ENCODE data around the gene MTMR2.

The MTMR2 gene

GRCh38 chr11:95792700-95793099, 131.2 kb downstream of the MTMR2 start:
- Mint-ChIP-seq H3K27ac (no peak overlapping the region), H3K36me3 (peaks cover 14% of the 10 kb centered on the region)
- ATAC-seq: no peak

DNA sequence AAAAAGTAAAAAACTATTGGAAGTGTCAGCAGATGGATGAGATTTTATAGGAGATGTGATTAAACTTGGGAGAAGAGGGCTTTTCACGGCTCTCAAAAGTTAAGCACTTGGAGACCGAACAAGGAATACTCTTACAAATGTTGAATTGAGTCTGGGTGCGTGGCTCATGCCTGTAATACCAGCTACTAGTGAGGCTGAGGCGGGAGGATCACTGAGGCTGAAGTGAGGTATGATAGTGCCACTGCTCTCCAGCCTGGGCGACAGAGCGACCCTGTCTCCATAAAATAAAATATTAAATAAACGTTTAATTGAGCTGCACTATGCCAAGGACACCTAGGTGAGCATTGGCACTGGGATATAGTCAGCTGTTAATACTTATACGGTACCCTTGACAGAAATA, 131.7 kb downstream of the MTMR2 start:
- Mint-ChIP-seq H3K4me1 (peaks cover 49% of the 10 kb centered on the region), H3K4me3 (peak overlapping the region; percentile 90), H3K27ac (peak overlapping the region; percentile 97), H3K27me3 (no peaks in the 10 kb centered on the region), H3K36me3 (peaks cover 14% of the 10 kb centered on the region), H3K9me3 (no peaks in the 10 kb centered on the region)
- ATAC-seq: no peak

More at GRCh38 chr11:95792700-95793099, 131.2 kb downstream of the MTMR2 start:
- H3K4me3 Mint-ChIP-seq: no peak overlapping the region
- H3K4me1 Mint-ChIP-seq: peaks cover 47% of the 10 kb centered on the region
- H3K9me3 Mint-ChIP-seq: no peaks in the 10 kb centered on the region
- no peaks in the 10 kb centered on the region for H3K27me3 Mint-ChIP-seq

GRCh38 chr11:95791709-95792033, 132.2 kb downstream of the MTMR2 start:
- H3K4me3 Mint-ChIP-seq: peak overlapping the region; percentile 90
- H3K4me1 Mint-ChIP-seq: peaks cover 49% of the 10 kb centered on the region
- peak overlapping the region; percentile 97 for H3K27ac Mint-ChIP-seq
- ATAC-seq: no peak
- H3K36me3 Mint-ChIP-seq: peaks cover 14% of the 10 kb centered on the region
- H3K27me3 Mint-ChIP-seq: no peaks in the 10 kb centered on the region
- no peaks in the 10 kb centered on the region for H3K9me3 Mint-ChIP-seq

GRCh38 chr11:95790933-95791708, 132.8 kb downstream of the MTMR2 start:
- ATAC-seq: no peak
- Mint-ChIP-seq H3K4me3 (peak overlapping the region; percentile 90), H3K9me3 (no peaks in the 10 kb centered on the region), H3K27me3 (no peaks in the 10 kb centered on the region), H3K27ac (peak overlapping the region; percentile 97), H3K4me1 (peaks cover 49% of the 10 kb centered on the region), H3K36me3 (peaks cover 15% of the 10 kb centered on the region)

GRCh38 chr11:95790123-95790932, 133.6 kb downstream of the MTMR2 start, which contains the start of gene CEP57:
TSS of gene CEP57 (plus strand) at chr11:95790498. CDS start at chr11:95790699, 201 bp downstream.
- H3K36me3 Mint-ChIP-seq: peaks cover 23% of the 10 kb centered on the region
- no peaks in the 10 kb centered on the region for H3K27me3 Mint-ChIP-seq
- peak; percentile 89 for ATAC-seq
- peak within 1 kb of the TSS; percentile 97 for H3K27ac Mint-ChIP-seq
- peak within 1 kb of the TSS; percentile 90 for H3K4me3 Mint-ChIP-seq
- H3K4me1 Mint-ChIP-seq: peaks cover 42% of the 10 kb centered on the region
- no peaks in the 10 kb centered on the region for H3K9me3 Mint-ChIP-seq

DNA sequence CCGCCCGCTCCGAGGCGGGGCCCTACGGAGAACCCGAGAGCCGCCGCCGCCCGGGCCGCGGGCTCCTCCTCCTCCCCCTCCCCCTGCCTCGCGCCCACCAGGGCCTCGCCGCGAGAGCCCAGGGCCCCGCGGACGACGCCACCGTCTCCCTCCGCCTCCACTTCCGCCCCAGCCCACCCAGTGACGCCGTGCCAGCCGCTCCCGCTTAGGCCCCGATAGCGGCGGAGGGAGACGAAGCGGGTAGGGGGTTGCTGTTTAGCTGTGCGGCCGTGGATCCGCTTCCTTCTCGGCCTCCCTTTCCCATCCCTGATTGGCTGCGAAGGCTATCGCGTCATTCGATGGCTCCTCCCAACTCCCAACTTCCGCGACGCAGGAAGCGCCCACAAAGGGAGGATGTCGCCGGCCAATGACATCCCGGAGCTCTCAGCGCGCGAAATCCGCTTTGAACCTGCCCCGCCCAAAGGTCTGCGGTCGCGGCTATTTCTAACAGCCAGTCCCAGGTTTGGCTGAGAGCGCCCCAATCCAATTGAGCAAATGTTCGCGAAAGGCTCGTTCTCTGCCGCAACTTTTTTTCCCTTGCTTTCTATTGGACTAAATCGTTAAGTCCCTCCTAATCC, 134.3 kb downstream of the MTMR2 start, which contains the start of gene FAM76B:
TSS of gene FAM76B (minus strand) at position 277 of the 617 bp plus-strand sequence. CDS start 304 bp downstream, outside the sequence.
- Mint-ChIP-seq H3K9me3 (no peaks in the 10 kb centered on the region), H3K4me1 (peaks cover 35% of the 10 kb centered on the region), H3K27me3 (no peaks in the 10 kb centered on the region), H3K4me3 (peak within 1 kb of the TSS; percentile 90), H3K27ac (peak within 1 kb of the TSS; percentile 97), H3K36me3 (peaks cover 25% of the 10 kb centered on the region)
- peak; percentile 91 for ATAC-seq

DNA sequence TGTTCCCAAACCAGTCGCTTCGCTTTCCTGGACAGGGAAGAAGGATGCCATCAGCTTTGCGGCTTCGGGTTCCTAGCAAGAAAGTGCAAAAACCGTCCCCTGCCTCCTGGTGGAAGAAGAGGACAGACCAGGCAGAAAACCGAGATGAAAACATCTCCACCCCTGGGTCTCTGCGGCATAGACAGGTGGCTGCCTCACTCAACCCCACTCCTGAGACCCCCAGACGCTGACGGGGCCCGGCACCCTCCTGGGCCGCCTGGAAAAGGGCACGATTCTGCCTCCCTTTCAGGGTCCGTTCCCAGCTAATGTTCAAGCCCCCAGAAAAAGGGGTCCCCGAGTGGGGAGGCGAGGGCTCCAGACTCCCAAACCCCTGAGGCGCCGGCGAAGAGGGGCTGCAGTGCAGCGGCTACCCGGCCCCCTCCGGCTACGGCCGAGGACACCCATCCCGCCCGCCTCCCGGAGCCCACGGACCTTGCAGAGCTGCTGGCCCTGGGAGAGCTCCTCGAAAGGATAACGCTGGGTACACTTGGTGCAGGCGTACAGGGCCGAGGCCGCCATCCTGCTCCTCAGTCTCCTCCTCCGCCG, 134.9 kb downstream of the MTMR2 start:
- H3K27ac Mint-ChIP-seq: peak overlapping the region; percentile 97
- peaks cover 30% of the 10 kb centered on the region for H3K36me3 Mint-ChIP-seq
- H3K27me3 Mint-ChIP-seq: no peaks in the 10 kb centered on the region
- ATAC-seq: no peak
- peak overlapping the region; percentile 90 for H3K4me3 Mint-ChIP-seq
- peaks cover 31% of the 10 kb centered on the region for H3K4me1 Mint-ChIP-seq
- no peaks in the 10 kb centered on the region for H3K9me3 Mint-ChIP-seq

Data from stimulated activated memory B cell treated with anti-CD40 and anti-IgM and Interleukin-4, amounts not matched to agents 10 μg/mL and 1 μg/mL and 100 μg/mL, for 72 hours (primary cell).